A549 (cell line): ENCODE results near the gene BOD1L1.

Experiments
- HDAC2 ChIP-seq: fragments of 200-600 bp; sonication (generic); IDR thresholded peaks from 2 replicates; pipeline ENCODE4 v1.6.1; 2016
- JUN ChIP-seq, 2 experiments: fragments of >200 bp; sonication (Bioruptor Twin); formaldehyde crosslinking; IDR thresholded peaks; 2 replicates in 1 of 2; 3 replicates in 1 of 2; pipeline ENCODE4 v1.6.1; 2016 to 2017
- KDM5A ChIP-seq: fragments of 200-600 bp; sonication (generic); IDR thresholded peaks from 2 replicates; pipeline ENCODE4 v1.6.1; 2016; ENCODE audit warnings: antibody characterized with exemption, mild to moderate bottlenecking
- RNF2 ChIP-seq: fragments of 200-600 bp; sonication (generic); IDR thresholded peaks from 2 replicates; pipeline ENCODE4 v1.6.1; 2016; ENCODE audit warnings: low read depth, mild to moderate bottlenecking, antibody characterized with exemption, moderate library complexity, borderline replicate concordance
- SREBF2 ChIP-seq: fragments of 450-650 bp; IDR thresholded peaks from 2 replicates; pipeline ENCODE4 v1.6.1; 2014; ENCODE audit warnings: mild to moderate bottlenecking, moderate library complexity
- TF ChIP-seq, protein P1 (sequence below): fragments of >200 bp; sonication (Bioruptor Twin); formaldehyde crosslinking; IDR thresholded peaks from 3 replicates; pipeline ENCODE4 v1.5.1; 2016

DNA sequence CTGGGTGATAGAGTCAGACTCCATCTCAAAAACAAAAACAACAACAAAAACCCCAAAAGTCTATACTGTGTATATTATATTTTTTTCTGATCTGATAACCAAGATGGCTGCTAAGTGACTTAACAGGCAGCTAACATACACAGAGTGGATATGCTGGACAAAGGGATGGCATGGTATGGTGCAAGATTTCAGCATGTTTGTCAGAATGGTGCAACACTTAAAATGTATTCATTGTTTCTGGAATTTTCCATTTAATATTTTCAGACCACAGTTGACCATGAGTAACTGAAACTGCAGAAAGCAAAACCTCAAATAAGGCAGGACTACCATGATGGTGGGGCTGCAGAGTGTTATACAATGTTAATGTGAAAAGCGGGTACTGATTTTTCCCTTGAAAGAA lies 6.1 kb upstream of the BOD1L1 start:
- TF ChIP-seq SREBF2 = no peak
- TF ChIP-seq KDM5A = no peak
- no peak for TF ChIP-seq JUN (IDR thresholded peaks at IDR 0.05)
- TF ChIP-seq, protein P1, sequence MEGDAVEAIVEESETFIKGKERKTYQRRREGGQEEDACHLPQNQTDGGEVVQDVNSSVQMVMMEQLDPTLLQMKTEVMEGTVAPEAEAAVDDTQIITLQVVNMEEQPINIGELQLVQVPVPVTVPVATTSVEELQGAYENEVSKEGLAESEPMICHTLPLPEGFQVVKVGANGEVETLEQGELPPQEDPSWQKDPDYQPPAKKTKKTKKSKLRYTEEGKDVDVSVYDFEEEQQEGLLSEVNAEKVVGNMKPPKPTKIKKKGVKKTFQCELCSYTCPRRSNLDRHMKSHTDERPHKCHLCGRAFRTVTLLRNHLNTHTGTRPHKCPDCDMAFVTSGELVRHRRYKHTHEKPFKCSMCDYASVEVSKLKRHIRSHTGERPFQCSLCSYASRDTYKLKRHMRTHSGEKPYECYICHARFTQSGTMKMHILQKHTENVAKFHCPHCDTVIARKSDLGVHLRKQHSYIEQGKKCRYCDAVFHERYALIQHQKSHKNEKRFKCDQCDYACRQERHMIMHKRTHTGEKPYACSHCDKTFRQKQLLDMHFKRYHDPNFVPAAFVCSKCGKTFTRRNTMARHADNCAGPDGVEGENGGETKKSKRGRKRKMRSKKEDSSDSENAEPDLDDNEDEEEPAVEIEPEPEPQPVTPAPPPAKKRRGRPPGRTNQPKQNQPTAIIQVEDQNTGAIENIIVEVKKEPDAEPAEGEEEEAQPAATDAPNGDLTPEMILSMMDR = no peak
- no peak for TF ChIP-seq RNF2
- no peak for TF ChIP-seq HDAC2
